Daoy (cell line): ENCODE data around the gene MAGI1. TPM values are rescaled to one million over a fixed set of nuclear protein-coding genes. Genes with fewer than 3 reads are reported as not detected.
"Not testable (repeated sequence)": the region's sequence is repeated elsewhere in the genome, so short reads cannot be mapped to it uniquely, and the experiment has no call there.

ENCODE experiments used
- DNase-seq: peaks from one replicate; pipeline ENCODE4 v3.0.0-alpha.2; 2015; ENCODE audit warnings: low read depth
- total RNA-seq: library from RNA; depleted of rRNA; stranded (reverse); fragments of >200 nt; shearing (Covaris generic); gene quantifications from 2 replicates; pipeline ENCODE4 v1.2.3, GENCODE V29; 2014

MAGI1 gene
- total RNA-seq, 1 experiment from 2014 or later: 7.1 TPM

GRCh38 chr3:65628978-65629377 is 409.7 kb downstream of the MAGI1 start:
- no peak for DNase-seq

- DNase-seq: no peak
These were observed 411.7 kb downstream of the MAGI1 start for GRCh38 chr3:65627062-65627461.

- DNase-seq: no peak
These were observed 413.4 kb downstream of the MAGI1 start for GRCh38 chr3:65625305-65625704.

- DNase-seq: no peak
These were observed 415.4 kb downstream of the MAGI1 start for GRCh38 chr3:65623362-65623761.

GRCh38 chr3:65619888-65620287 is 418.8 kb downstream of the MAGI1 start:
- no peak for DNase-seq

GRCh38 chr3:65619451-65619881 is 419.3 kb downstream of the MAGI1 start:
- DNase-seq: peak; percentile 12

GRCh38 chr3:65618599-65618998 is 420.1 kb downstream of the MAGI1 start:
- DNase-seq: no peak

GRCh38 chr3:65617787-65618186 is 420.9 kb downstream of the MAGI1 start:
- DNase-seq: no peak

- DNase-seq: no peak
These were observed 421.5 kb downstream of the MAGI1 start for GRCh38 chr3:65617209-65617608.

GRCh38 chr3:65616563-65616962 is 422.2 kb downstream of the MAGI1 start:
- no peak for DNase-seq

GRCh38 chr3:65615329-65615728 is 423.4 kb downstream of the MAGI1 start:
- DNase-seq: no peak

GRCh38 chr3:65614585-65614984 is 424.1 kb downstream of the MAGI1 start:
- no peak for DNase-seq

- not testable (repeated sequence) for DNase-seq
These were observed 430.7 kb downstream of the MAGI1 start for GRCh38 chr3:65607965-65608460.

- no peak for DNase-seq
These were observed 431.6 kb downstream of the MAGI1 start for GRCh38 chr3:65607101-65607500.

- DNase-seq: no peak
These were observed 432.8 kb downstream of the MAGI1 start for GRCh38 chr3:65605876-65606432.

- DNase-seq: no peak
These were observed 433.7 kb downstream of the MAGI1 start for GRCh38 chr3:65604863-65605526.

GRCh38 chr3:65603631-65604030 is 435.1 kb downstream of the MAGI1 start:
- no peak for DNase-seq

GRCh38 chr3:65600888-65601287 is 437.8 kb downstream of the MAGI1 start:
- no peak for DNase-seq

- no peak for DNase-seq
These were observed 440.7 kb downstream of the MAGI1 start for GRCh38 chr3:65597952-65598413.

- peak; percentile 34 for DNase-seq
These were observed 441.3 kb downstream of the MAGI1 start for GRCh38 chr3:65597226-65597951.

- no peak for DNase-seq
These were observed 442.0 kb downstream of the MAGI1 start for GRCh38 chr3:65596571-65597225.

GRCh38 chr3:65596029-65596300 is 442.8 kb downstream of the MAGI1 start:
- no peak for DNase-seq
